ENCODE results near the gene RP2.

The RP2 gene

DNA sequence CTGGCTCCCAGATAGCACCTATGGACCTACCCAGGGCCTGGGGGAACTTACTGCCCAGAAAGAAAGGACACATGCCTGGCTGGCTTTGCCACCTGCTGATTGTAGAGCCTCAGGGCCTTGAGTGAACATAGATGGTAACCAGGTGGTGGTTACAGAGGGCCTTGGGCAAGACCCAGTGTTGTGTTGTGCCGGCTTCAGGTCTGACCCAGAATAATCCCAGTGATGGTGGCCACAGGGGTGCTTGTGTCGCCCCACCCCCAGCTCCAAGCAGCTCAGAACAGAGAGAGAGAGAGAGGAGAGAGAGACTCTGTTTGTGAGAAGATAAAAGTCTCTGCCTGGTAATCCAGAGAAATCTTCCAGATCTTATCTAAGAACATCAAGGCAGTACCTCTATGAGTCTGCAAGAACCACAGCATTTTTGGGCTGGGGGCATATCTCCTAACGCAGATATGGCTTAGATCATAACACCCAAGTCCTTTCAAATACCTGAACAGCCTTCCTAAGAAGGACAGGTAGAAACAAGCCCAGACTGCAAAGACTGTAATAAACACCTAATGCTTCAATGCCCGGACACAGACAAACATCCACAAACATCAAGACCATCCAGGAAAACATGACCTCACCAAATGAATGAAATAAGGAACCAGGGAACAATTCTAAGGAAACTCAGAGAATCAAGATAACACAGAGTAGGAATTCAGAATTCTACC lies 16.3 kb upstream of the RP2 start:
- no peak for DNase-seq (ENCODE audit: low read depth)
- TF ChIP-seq, protein P1, sequence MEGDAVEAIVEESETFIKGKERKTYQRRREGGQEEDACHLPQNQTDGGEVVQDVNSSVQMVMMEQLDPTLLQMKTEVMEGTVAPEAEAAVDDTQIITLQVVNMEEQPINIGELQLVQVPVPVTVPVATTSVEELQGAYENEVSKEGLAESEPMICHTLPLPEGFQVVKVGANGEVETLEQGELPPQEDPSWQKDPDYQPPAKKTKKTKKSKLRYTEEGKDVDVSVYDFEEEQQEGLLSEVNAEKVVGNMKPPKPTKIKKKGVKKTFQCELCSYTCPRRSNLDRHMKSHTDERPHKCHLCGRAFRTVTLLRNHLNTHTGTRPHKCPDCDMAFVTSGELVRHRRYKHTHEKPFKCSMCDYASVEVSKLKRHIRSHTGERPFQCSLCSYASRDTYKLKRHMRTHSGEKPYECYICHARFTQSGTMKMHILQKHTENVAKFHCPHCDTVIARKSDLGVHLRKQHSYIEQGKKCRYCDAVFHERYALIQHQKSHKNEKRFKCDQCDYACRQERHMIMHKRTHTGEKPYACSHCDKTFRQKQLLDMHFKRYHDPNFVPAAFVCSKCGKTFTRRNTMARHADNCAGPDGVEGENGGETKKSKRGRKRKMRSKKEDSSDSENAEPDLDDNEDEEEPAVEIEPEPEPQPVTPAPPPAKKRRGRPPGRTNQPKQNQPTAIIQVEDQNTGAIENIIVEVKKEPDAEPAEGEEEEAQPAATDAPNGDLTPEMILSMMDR (IDR thresholded peaks at IDR 0.05; ENCODE audit: insufficient read depth, low read depth, low read length, missing control alignments) = no peak
- H3K4me3 ChIP-seq (ENCODE audit: low read depth, low read length) = no peak overlapping the region

DNA sequence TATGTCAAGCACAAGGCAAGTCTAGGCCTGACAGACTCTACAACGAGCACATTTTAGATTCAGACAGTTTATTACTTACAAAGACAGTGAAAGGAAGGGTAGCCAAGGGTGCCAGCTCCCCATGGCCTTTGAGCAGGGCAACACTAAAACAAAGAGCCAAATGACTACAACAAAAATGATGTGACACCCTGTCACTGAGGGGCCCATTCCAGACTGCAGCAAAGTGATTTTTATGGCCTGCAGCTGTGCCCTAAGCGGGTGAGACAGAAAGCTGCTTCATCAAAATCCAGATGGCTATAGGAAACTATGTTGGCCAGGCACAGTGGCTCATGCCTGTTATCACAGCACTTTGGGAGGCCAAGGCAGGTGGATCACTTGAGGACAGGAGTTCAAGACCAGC lies 13.4 kb upstream of the RP2 start:
- no peak for DNase-seq (ENCODE audit: low read depth)
- TF ChIP-seq, protein P1 (IDR thresholded peaks at IDR 0.05; ENCODE audit: insufficient read depth, low read depth, low read length, missing control alignments) = no peak
- no peak overlapping the region for H3K4me3 ChIP-seq (ENCODE audit: low read depth, low read length)

DNA sequence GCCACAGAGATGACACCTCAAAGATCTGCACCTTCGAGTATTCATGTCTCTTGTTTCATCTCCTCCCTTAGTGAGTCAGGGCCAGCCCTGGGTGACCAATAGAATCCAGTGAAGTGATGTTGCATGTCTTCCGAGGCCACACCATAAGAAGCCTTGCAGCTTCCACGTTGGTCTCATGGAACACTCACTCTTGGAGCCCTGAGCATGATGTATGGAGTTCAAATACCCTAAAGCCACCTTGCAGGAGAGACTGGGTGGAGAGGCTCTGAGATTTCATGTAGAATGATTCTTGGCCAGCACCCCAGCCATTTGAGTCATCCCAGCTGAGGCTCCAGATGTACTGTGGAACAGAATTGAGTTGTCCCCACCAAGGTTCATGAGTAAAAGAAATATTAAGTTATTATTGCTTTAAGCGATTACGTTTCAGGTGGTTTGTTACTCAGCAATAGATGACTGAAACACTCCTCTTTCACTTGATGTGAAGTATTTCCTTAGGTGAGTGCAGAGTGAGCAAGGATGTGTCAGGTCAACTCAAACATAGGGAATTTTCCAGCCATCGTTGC lies 5.0 kb upstream of the RP2 start:
- H3K4me3 ChIP-seq (ENCODE audit: low read depth, low read length) = no peak overlapping the region
- DNase-seq (ENCODE audit: low read depth) = no peak
- TF ChIP-seq, protein P1 (IDR thresholded peaks at IDR 0.05; ENCODE audit: insufficient read depth, low read depth, low read length, missing control alignments) = no peak

DNA sequence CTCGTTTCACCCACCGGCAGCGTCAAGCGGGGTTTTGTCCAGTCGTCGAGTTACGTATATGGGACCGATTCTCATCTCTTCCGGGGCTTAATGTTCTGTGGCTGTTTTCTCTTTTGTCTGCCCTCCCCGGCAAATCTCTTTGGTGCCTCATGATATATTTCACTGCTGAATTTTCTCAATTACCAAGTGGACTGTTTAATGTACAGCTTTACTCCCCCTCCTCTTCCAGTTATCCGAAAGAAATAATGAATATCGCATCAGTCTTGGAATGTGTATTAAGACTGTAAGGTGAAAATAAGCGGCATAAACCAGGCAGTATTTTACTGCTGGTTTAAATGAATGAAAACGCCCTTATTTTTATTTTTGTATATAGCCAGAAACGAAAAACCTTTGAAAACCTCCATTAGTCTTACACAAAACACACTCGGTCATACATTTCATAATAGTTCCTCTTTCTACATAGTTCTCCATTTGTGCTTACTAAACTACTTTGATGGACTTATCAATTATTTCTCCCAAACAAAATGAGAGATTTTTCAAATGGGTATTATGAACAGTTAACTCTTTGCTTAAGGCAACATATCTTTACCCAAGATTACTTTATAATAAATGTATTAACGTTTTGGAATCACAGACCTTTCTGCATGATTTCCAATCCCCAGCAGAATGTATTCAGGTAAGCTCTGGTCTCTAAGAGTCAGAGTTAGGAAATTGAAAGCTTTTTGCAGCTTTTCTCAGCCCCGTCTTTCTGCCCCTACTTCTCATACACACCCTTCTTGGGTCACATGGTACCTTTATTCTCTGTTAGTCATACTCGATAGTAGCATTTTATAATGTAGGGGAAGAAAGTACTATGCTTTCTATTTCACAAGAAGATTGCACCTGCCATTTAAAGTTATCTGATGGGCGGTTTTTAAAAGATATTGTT lies 979 bp downstream of the RP2 start:
- TF ChIP-seq, protein P1 (IDR thresholded peaks at IDR 0.05; ENCODE audit: insufficient read depth, low read depth, low read length, missing control alignments) = no peak
- H3K4me3 ChIP-seq (ENCODE audit: low read depth, low read length) = peak overlapping the region; percentile 59
- DNase-seq (ENCODE audit: low read depth) = peak; percentile 36

DNA sequence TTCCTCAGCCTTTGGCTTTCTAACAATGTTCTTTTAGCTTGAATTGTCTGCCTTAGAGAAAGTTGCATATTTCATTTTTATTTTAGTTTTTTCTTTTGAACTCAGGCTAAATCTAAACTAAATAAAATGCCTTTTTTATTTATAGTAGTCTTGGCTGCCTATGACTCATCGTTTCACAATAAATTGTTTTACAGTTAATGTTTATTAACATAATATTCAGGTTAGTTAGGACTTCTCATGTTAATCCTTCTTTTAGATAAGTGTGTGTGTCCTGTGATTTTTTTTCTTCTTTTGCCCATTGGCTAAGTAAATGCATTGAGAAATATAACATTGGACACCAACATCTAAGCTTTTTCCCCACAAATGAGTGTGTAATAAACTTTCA lies 1.6 kb downstream of the RP2 start:
- H3K4me3 ChIP-seq (ENCODE audit: low read depth, low read length) = peak overlapping the region; percentile 59
- TF ChIP-seq, protein P1 (IDR thresholded peaks at IDR 0.05; ENCODE audit: insufficient read depth, low read depth, low read length, missing control alignments) = no peak
- no peak for DNase-seq (ENCODE audit: low read depth)

DNA sequence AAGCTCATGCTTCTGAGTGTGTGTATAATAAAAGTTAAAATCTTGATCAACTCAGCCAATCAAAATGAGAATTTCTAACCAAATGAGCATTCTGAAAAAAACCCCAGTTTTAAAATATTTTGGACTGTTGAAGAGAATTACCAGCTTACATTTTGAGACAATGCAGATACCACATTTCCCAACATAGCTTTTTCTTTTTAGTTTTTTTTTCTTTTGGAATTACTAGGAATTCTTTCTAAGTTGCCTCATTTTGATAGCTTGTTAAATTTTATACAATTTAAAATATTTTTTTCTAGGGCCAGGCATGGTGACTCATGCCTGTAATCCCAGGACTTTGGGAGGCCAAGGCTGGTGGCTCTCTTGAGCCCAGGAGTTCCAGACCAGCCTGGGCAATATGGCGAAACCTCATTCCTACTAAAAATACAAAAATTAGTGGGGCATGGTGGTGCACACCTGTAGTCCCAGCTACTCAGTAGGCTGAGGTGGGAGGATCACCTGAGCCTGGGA lies 2.2 kb downstream of the RP2 start:
- TF ChIP-seq, protein P1 (IDR thresholded peaks at IDR 0.05; ENCODE audit: insufficient read depth, low read depth, low read length, missing control alignments) = no peak
- DNase-seq (ENCODE audit: low read depth) = no peak
- no peak overlapping the region for H3K4me3 ChIP-seq (ENCODE audit: low read depth, low read length)

All from GM12865 (cell line).